Activated CD8-positive, alpha-beta memory T cell treated with anti-CD3 and anti-CD28 coated beads, Interleukin-2, amount 50 U/mL, for 48 hours (primary cell): ENCODE measurements around the gene ROPN1L.

Source experiments
- DNase-seq: peaks from one replicate; pipeline ENCODE4 v3.0.0-alpha.2; 2020

ROPN1L gene

GRCh38 chr5:10459080-10460055, 17.7 kb downstream of the ROPN1L start:
- no peak for DNase-seq

GRCh38 chr5:10460252-10460906, 18.7 kb downstream of the ROPN1L start:
- DNase-seq: no peak

- no peak for DNase-seq
Measured at GRCh38 chr5:10461041-10461440, 19.4 kb downstream of the ROPN1L start.

GRCh38 chr5:10461904-10462555, 20.4 kb downstream of the ROPN1L start:
- no peak for DNase-seq

GRCh38 chr5:10463566-10463965, 21.9 kb downstream of the ROPN1L start:
- DNase-seq: no peak

- DNase-seq: no peak
Measured at GRCh38 chr5:10464173-10464572, 22.5 kb downstream of the ROPN1L start.

- DNase-seq: no peak
Measured at GRCh38 chr5:10465726-10466125, 24.0 kb downstream of the ROPN1L start.

GRCh38 chr5:10466446-10467073, 24.9 kb downstream of the ROPN1L start:
- DNase-seq: no peak

GRCh38 chr5:10467281-10468198, 25.9 kb downstream of the ROPN1L start:
- no peak for DNase-seq

GRCh38 chr5:10468256-10468655, 26.6 kb downstream of the ROPN1L start:
- no peak for DNase-seq

- no peak for DNase-seq
Measured at GRCh38 chr5:10469253-10470050, 27.8 kb downstream of the ROPN1L start.

GRCh38 chr5:10470669-10471068, 29.0 kb downstream of the ROPN1L start:
- no peak for DNase-seq

GRCh38 chr5:10471677-10472076, 30.0 kb downstream of the ROPN1L start:
- no peak for DNase-seq

- DNase-seq: no peak
Measured at GRCh38 chr5:10474521-10475075, 32.9 kb downstream of the ROPN1L start.

GRCh38 chr5:10475931-10476676, 34.4 kb downstream of the ROPN1L start:
- no peak for DNase-seq

- no peak for DNase-seq
Measured at GRCh38 chr5:10476878-10477277, 35.2 kb downstream of the ROPN1L start.

- DNase-seq: no peak
Measured at GRCh38 chr5:10477943-10478342, 36.3 kb downstream of the ROPN1L start.

GRCh38 chr5:10478436-10478835, 36.8 kb downstream of the ROPN1L start:
- DNase-seq: no peak

GRCh38 chr5:10479154-10479721, 37.6 kb downstream of the ROPN1L start:
- no peak for DNase-seq
